HG02798 (cell line): ENCODE data around the gene ADAM10.
A peak's percentile ranks its signal among the peaks of the same experiment; 100 is the strongest.

ENCODE experiments used
- ATAC-seq: cut with Tn5 transposase; IDR thresholded peaks from one replicate; pipeline ENCODE4 v1.9.1; 2021; ENCODE audit warnings: mild to moderate bottlenecking; ENCODE audit not compliant: unreplicated experiment, poor library complexity

ADAM10 gene

DNA sequence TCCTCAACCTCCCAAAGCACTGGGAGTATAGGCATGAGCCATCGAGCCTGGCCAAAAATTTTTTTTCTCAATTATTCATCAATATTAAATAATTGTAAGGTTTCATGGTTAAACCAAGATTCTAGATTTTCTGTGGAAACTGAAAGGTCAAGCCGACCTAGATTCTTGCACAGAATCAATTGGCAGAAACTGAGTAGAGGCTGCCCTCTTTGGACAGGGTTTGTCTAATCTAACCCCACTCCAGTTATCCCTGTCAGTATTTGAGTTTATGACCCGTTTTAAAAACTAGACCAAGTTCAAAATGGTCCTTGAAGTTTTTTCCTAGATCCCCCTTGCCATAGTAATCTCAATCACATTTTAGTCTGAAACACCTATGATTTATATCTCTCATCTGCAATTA, 8.6 kb upstream of the ADAM10 start:
- ATAC-seq = no peak

GRCh38 chr15:58755956-58756355, 6.4 kb upstream of the ADAM10 start:
- no peak for ATAC-seq

DNA sequence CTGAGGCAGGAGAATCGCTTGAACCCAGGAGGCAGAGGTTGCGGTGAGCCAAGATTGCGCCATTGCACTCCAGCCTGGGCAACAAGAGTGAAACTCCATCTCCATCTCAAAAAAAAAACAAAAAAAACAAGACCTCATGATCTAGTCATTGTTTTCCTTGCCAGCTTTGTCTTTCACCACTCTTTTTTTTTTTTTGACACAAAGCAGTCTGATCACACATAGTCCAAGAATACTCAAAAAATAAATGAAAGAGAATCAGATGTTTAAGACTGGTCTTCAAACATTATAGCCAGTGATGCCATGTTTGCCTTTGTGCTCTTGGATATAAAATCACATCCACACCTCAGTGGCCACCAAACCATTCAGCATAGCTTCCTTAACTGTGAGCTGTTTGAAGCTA, 5.8 kb upstream of the ADAM10 start:
- ATAC-seq = no peak

DNA sequence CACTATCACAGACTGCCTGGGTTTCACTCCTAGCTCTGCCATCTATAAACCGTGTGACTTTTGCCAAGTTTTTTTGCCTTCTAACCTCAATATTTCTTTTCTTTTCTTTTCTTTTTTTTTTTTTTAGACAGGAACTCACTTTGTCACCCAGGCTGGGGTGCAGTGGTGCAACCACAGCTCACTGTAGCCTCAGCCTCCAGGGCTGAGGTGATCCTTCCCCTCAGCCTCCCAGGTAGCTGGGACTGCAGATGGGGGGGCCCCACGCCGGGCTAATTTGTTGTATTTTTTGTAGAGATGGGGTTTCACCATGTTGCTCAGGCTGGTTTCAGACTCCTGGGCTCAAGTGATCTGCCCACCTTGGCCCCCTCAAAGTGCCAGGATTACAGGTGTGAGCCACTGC, 3.2 kb upstream of the ADAM10 start:
- no peak for ATAC-seq

- peak; percentile 28 for ATAC-seq
Observed at GRCh38 chr15:58748852-58749531, 515 bp downstream of the ADAM10 start.

DNA sequence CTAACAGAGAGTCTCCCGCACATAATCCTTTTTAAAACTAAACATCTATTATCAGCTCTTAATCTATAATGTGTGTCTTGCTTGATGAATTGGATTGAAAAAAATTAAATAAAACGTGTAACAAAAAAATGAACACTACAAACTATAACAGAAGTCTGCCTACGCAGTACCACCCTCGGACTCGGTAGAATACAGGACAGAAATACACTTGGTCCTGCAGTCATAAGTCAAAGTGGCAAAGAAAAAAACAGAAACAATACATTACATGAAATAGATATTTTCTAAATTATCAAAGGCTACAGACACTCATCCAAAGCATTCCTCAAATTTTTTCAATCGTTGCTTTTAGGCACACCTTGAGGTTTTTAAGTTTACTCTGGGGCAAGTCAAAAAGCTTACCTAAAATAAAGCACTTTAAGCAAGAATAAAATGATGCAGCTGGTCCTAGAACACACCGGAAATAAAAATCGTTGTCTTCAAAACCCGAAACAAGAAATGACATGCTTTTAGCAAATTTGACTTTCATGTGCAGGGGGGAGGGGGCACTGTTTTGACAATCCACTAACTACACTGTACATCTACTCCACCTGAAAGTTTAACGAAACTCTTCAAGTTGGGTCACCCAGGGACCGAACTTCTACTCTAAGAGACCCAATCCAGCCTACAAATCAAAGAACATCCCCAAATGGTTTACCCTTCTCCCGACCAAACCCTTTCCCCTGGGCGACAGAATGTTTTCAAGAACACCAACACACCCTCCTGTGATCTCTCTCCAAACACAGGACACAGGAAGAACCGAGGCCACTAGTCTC, 1.3 kb downstream of the ADAM10 start:
- no peak for ATAC-seq

GRCh38 chr15:58746174-58746573, 3.3 kb downstream of the ADAM10 start:
- ATAC-seq = no peak

- ATAC-seq = no peak
Observed at GRCh38 chr15:58742819-58743502, 6.5 kb downstream of the ADAM10 start.

- no peak for ATAC-seq
Observed at GRCh38 chr15:58742022-58742813, 7.3 kb downstream of the ADAM10 start.

GRCh38 chr15:58741032-58741431, 8.5 kb downstream of the ADAM10 start:
- no peak for ATAC-seq

DNA sequence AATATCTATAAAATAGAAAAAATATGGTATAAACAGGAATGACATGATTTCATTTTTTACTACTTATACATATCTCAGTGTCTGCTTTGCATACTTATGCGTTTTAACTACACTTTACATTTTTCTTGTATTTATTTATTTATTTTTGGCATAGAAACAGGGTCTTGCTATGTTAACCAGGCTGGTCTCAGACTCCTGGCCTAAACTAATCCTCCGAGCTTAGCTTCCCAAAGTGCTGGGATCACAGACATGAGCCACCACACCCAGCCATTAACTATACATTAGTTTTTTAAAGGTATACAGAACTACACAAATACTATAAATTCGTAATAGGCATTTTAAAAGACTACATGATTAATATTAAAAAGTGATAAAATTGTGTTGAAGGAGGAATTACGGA, 9.1 kb downstream of the ADAM10 start:
- no peak for ATAC-seq

GRCh38 chr15:58738046-58738707, 11.3 kb downstream of the ADAM10 start:
- no peak for ATAC-seq

DNA sequence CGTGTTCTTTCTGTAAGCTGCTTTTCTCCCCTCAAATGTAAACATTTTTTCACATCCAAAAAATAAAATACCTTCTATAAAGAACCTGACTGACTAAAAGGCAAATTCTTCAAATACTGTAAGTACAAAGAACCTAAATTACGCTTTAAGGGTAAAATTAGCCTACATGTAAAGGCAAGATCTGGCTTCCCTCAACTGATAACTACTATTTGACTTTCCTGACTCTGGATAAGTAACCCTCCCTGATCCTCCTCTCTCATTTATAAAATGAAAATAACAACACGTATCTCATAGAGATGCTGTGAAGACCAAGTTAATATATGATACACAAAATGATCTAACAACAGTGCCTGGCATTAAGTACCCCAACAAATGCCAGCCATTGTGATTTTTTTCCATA, 12.2 kb downstream of the ADAM10 start:
- no peak for ATAC-seq

- no peak for ATAC-seq
Observed at GRCh38 chr15:58736018-58736643, 13.4 kb downstream of the ADAM10 start.

DNA sequence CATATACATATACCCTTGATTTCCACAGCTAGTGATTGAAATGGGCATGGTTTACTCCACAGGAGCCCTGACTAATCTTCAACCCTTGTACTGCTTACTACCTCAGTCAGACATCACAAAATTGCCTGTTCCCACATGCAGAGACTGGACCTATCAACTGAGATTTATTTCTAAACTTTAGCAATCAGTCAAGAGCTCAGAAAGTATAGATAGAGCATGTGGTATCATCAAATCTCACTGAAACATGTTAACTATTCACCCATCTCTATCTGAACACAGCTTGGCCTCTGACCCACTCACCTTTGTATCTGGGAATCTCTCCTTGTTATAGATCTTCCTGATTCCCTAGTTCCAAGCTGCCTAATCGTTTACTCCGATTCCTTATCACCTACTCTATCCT, 14.6 kb downstream of the ADAM10 start:
- no peak for ATAC-seq

- no peak for ATAC-seq
Observed at GRCh38 chr15:58732625-58733363, 16.7 kb downstream of the ADAM10 start.

DNA sequence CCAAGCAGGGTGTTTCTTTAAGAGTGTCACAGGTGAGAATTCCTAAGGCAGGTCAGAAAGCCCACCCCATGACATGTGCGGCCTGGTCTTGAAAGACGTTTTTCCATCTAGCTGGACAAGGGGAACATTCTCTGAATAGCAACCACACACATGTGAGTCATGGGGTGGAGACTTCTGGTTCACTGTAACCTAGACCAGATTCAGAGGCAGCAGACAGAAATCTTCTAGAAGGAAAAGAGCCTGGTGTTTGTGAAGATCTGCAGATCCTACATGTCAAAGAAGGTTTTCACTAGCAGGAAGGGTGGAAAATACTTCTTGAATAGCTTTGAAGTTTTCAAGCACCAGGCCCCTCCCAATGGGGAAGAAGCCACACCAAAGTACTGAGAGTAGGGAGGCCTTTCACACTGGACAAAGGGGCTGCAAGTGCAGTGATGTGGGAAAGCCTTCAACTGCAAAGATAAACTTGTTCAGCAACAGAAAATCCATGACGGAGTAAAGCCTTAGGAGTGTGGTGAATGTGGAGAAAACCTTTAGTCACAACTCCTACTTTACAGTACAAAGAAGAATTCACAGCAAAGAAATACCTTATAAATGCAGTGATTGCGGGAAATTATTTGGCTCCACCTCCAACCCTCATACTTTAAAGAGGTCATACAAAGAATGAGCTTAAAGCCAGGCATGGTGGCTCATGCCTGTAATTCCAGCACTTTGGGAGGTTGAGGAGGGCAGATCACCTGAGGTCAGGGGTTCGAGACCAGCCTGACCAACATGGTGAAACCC, 17.6 kb downstream of the ADAM10 start:
- no peak for ATAC-seq

GRCh38 chr15:58726867-58727266, 22.6 kb downstream of the ADAM10 start:
- ATAC-seq = no peak
